H7 (cell line): ENCODE measurements around the gene CD3E. TPM values are rescaled to one million over a fixed set of nuclear protein-coding genes. Genes with fewer than 3 reads are reported as not detected.
"Not testable (repeated sequence)": the region's sequence is repeated elsewhere in the genome, so short reads cannot be mapped to it uniquely, and the experiment has no call there.

Experiments
- DNase-seq: peaks from one replicate; pipeline ENCODE4 v3.0.0; 2012
- H3K27me3 ChIP-seq: 2 replicates; pipeline ENCODE4 v1.6.0; 2011; ENCODE audit warnings: mild to moderate bottlenecking, low read length; ENCODE audit not compliant: control insufficient read depth, insufficient read depth
- H3K36me3 ChIP-seq: replicated peaks from 2 replicates; pipeline ENCODE4 v1.5.1; 2011; ENCODE audit warnings: low read length; ENCODE audit not compliant: control insufficient read depth, insufficient read depth
- H3K4me3 ChIP-seq: 2 replicates; pipeline ENCODE4 v1.5.1; 2011; ENCODE audit warnings: low read depth, mild to moderate bottlenecking, control low read depth, low read length, moderate library complexity; ENCODE audit not compliant: insufficient read depth
- total RNA-seq: library from RNA; depleted of rRNA; stranded (reverse); fragments of >200 nt; shearing (Covaris generic); gene quantifications from 2 replicates; pipeline ENCODE4 v1.2.3, GENCODE V29; 2014

The CD3E gene
- total RNA-seq, 1 experiment from 2014 or later = not detected

GRCh38 chr11:118306556-118306955, 2.0 kb downstream of the CD3E start:
- Histone ChIP-seq H3K4me3 (no peak overlapping the region), H3K36me3 (no peaks in the 10 kb centered on the region), H3K27me3 (no peaks in the 10 kb centered on the region; the same call in 1 of the 2 replicates)
- DNase-seq = no peak

- H3K27me3 ChIP-seq, H3K4me3 ChIP-seq, H3K36me3 ChIP-seq, DNase-seq: not testable (repeated sequence)
Measured at GRCh38 chr11:118308995-118309528, 4.5 kb downstream of the CD3E start.

GRCh38 chr11:118310271-118310670, 5.7 kb downstream of the CD3E start:
- Histone ChIP-seq H3K4me3 (no peak overlapping the region), H3K36me3 (no peaks in the 10 kb centered on the region), H3K27me3 (no peaks in the 10 kb centered on the region; the same call in 1 of the 2 replicates)
- no peak for DNase-seq

GRCh38 chr11:118310781-118311485, 6.4 kb downstream of the CD3E start:
- H3K4me3 ChIP-seq = no peak overlapping the region
- DNase-seq = no peak
- H3K36me3 ChIP-seq = no peaks in the 10 kb centered on the region
- no peaks in the 10 kb centered on the region; the same call in 1 of the 2 replicates for H3K27me3 ChIP-seq

GRCh38 chr11:118311518-118311917, 7.0 kb downstream of the CD3E start:
- no peaks in the 10 kb centered on the region for H3K36me3 ChIP-seq
- no peak overlapping the region for H3K4me3 ChIP-seq
- H3K27me3 ChIP-seq = no peaks in the 10 kb centered on the region; the same call in 1 of the 2 replicates
- no peak for DNase-seq

- no peak overlapping the region for H3K4me3 ChIP-seq
Measured at GRCh38 chr11:118312328-118312727, 7.8 kb downstream of the CD3E start.

GRCh38 chr11:118313242-118313641, 8.7 kb downstream of the CD3E start:
- DNase-seq = no peak
- peaks cover 2% of the 10 kb centered on the region for H3K27me3 ChIP-seq
- no peak overlapping the region for H3K4me3 ChIP-seq
- no peaks in the 10 kb centered on the region for H3K36me3 ChIP-seq

More at GRCh38 chr11:118312328-118312727, 7.8 kb downstream of the CD3E start:
- DNase-seq = no peak
- Histone ChIP-seq H3K36me3 (no peaks in the 10 kb centered on the region), H3K27me3 (peaks cover 2% of the 10 kb centered on the region)

- peaks cover 2% of the 10 kb centered on the region for H3K27me3 ChIP-seq
- no peaks in the 10 kb centered on the region for H3K36me3 ChIP-seq
- DNase-seq = no peak
- H3K4me3 ChIP-seq = peak overlapping the region; percentile 27; the same call in 1 of the 2 replicates
Measured at GRCh38 chr11:118314988-118315411, 10.5 kb downstream of the CD3E start.

- Histone ChIP-seq H3K36me3 (no peaks in the 10 kb centered on the region), H3K27me3 (peaks cover 2% of the 10 kb centered on the region), H3K4me3 (no peak overlapping the region)
- no peak for DNase-seq
Measured at GRCh38 chr11:118318124-118318523, 13.6 kb downstream of the CD3E start.

- no peak for DNase-seq
- no peaks in the 10 kb centered on the region for H3K36me3 ChIP-seq
- H3K27me3 ChIP-seq = peaks cover 2% of the 10 kb centered on the region
- no peak overlapping the region for H3K4me3 ChIP-seq
Measured at GRCh38 chr11:118318581-118319336, 14.2 kb downstream of the CD3E start.

- no peak for DNase-seq
- Histone ChIP-seq H3K4me3 (no peak overlapping the region), H3K36me3 (no peaks in the 10 kb centered on the region), H3K27me3 (peaks cover 2% of the 10 kb centered on the region)
Measured at GRCh38 chr11:118319337-118319707, 14.8 kb downstream of the CD3E start.

- no peak overlapping the region for H3K4me3 ChIP-seq
Measured at GRCh38 chr11:118320515-118320914, 16.0 kb downstream of the CD3E start.

GRCh38 chr11:118321386-118322082, 17.0 kb downstream of the CD3E start:
- H3K4me3 ChIP-seq = no peak overlapping the region
- DNase-seq = no peak
- H3K27me3 ChIP-seq = peaks cover 2% of the 10 kb centered on the region; the same call in 1 of the 2 replicates
- H3K36me3 ChIP-seq = no peaks in the 10 kb centered on the region

More at GRCh38 chr11:118320515-118320914, 16.0 kb downstream of the CD3E start:
- DNase-seq = no peak
- Histone ChIP-seq H3K27me3 (peaks cover 2% of the 10 kb centered on the region; the same call in 1 of the 2 replicates), H3K36me3 (no peaks in the 10 kb centered on the region)

- no peak for DNase-seq
- no peaks in the 10 kb centered on the region for H3K27me3 ChIP-seq
- H3K36me3 ChIP-seq = no peaks in the 10 kb centered on the region
- H3K4me3 ChIP-seq = no peak overlapping the region
Measured at GRCh38 chr11:118322721-118323120, 18.2 kb downstream of the CD3E start.
